HG03095 (cell line): ENCODE results near the gene SSX2IP.
"Not testable (repeated sequence)": the region's sequence is repeated elsewhere in the genome, so short reads cannot be mapped to it uniquely, and the experiment has no call there.

Experiments used
- ATAC-seq: cut with Tn5 transposase; IDR thresholded peaks from one replicate; pipeline ENCODE4 v1.9.1; 2021; ENCODE audit warnings: moderate library complexity; ENCODE audit not compliant: unreplicated experiment

SSX2IP gene

GRCh38 chr1:84620720-84621313 lies 69.4 kb downstream of the SSX2IP start:
- ATAC-seq, result peak; percentile 96

GRCh38 chr1:84619383-84620102 lies 70.7 kb downstream of the SSX2IP start:
- no peak for ATAC-seq

- no peak for ATAC-seq
Observed at GRCh38 chr1:84617349-84617748, 72.9 kb downstream of the SSX2IP start.

GRCh38 chr1:84615790-84616189 lies 74.5 kb downstream of the SSX2IP start:
- no peak for ATAC-seq

- ATAC-seq, result no peak
Observed at GRCh38 chr1:84613887-84614286, 76.4 kb downstream of the SSX2IP start.

GRCh38 chr1:84613026-84613425 lies 77.2 kb downstream of the SSX2IP start:
- ATAC-seq, result no peak

- ATAC-seq, result no peak
Observed at GRCh38 chr1:84611796-84612195, 78.5 kb downstream of the SSX2IP start.

GRCh38 chr1:84611091-84611490 lies 79.2 kb downstream of the SSX2IP start:
- ATAC-seq, result no peak

GRCh38 chr1:84606977-84607376 lies 83.3 kb downstream of the SSX2IP start:
- no peak for ATAC-seq

GRCh38 chr1:84605157-84605556 lies 85.1 kb downstream of the SSX2IP start:
- ATAC-seq, result no peak

GRCh38 chr1:84603941-84604830 lies 86.1 kb downstream of the SSX2IP start:
- no peak for ATAC-seq

- no peak for ATAC-seq
Observed at GRCh38 chr1:84603223-84603622, 87.0 kb downstream of the SSX2IP start.

- no peak for ATAC-seq
Observed at GRCh38 chr1:84600796-84601195, 89.5 kb downstream of the SSX2IP start.

GRCh38 chr1:84598846-84599741 lies 91.2 kb downstream of the SSX2IP start:
- ATAC-seq, result peak; percentile 88

GRCh38 chr1:84598418-84598817 lies 91.8 kb downstream of the SSX2IP start:
- no peak for ATAC-seq

- ATAC-seq, result no peak
Observed at GRCh38 chr1:84597011-84597410, 93.2 kb downstream of the SSX2IP start.

- ATAC-seq, result not testable (repeated sequence)
Observed at GRCh38 chr1:84594959-84595358, 95.3 kb downstream of the SSX2IP start.
